Measurements from ENCODE around the gene ODF4. TPM values are rescaled to one million over a fixed set of nuclear protein-coding genes. Genes with fewer than 3 reads are reported as not detected.
A peak's percentile ranks its signal among the peaks of the same experiment; 100 is the strongest.

Gene ODF4
- total and polyA plus RNA-seq, 2 of the 13 experiments (the other 11 are each of a cell fraction or from before 2014, with no cell fraction given), result not detected

DNA sequence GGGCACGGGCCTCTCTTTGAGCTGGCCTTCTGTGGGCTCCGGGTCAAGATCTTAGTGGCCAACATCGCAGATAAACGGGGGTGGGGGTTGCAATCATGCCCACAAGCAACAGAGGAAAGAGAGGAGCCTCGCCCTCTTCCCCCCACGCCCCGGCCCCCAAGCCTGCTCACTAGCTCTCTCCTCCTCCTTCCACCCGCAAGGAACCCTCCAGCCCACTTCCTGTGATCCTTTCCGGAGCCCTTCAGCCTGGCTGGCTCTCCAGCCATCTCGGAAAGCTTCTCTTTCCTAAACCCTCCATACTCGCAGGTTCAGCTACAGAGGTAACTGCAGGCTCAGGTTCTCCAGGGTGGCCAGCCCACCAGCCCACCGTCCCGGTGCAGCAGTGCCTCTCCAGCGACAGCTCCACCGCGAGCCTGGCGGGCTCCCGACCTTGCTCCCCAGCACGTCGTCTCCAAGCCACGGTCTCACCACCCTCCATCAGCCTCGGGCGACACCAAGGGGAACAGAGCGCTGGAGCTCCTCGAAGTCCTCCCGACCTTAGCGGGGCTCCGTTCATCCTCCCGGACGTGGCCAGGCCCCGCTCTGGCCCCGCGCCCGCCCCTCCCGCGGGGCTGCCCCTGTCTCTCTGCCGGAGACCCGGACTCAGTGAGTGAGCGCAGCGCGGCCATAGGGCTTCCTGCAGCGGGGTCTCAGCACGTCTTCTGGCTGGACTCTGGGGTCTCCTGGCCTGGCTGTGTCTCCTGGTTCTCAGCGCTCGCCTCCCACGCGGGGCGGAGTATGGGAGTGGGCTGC is 12.9 kb upstream of the ODF4 start (continued):
- TF ChIP-seq, protein P1, sequence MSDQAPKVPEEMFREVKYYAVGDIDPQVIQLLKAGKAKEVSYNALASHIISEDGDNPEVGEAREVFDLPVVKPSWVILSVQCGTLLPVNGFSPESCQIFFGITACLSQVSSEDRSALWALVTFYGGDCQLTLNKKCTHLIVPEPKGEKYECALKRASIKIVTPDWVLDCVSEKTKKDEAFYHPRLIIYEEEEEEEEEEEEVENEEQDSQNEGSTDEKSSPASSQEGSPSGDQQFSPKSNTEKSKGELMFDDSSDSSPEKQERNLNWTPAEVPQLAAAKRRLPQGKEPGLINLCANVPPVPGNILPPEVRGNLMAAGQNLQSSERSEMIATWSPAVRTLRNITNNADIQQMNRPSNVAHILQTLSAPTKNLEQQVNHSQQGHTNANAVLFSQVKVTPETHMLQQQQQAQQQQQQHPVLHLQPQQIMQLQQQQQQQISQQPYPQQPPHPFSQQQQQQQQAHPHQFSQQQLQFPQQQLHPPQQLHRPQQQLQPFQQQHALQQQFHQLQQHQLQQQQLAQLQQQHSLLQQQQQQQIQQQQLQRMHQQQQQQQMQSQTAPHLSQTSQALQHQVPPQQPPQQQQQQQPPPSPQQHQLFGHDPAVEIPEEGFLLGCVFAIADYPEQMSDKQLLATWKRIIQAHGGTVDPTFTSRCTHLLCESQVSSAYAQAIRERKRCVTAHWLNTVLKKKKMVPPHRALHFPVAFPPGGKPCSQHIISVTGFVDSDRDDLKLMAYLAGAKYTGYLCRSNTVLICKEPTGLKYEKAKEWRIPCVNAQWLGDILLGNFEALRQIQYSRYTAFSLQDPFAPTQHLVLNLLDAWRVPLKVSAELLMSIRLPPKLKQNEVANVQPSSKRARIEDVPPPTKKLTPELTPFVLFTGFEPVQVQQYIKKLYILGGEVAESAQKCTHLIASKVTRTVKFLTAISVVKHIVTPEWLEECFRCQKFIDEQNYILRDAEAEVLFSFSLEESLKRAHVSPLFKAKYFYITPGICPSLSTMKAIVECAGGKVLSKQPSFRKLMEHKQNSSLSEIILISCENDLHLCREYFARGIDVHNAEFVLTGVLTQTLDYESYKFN (CRISPR knock-in tag; conservative IDR thresholded peaks at IDR 0.05), result no peak
- no peak for TF ChIP-seq ZNF7 (CRISPR knock-in tag; IDR thresholded peaks at IDR 0.05)
- TF ChIP-seq ZNF354B (CRISPR knock-in tag; IDR thresholded peaks at IDR 0.05), result no peak
- 0 out of 2 replicates have a peak, but pooled peaks have one; percentile 27 for TF ChIP-seq SAP130 (CRISPR knock-in tag; IDR thresholded peaks at IDR 0.05; ENCODE audit: low read depth)
- TF ChIP-seq ZNF589 (CRISPR knock-in tag; conservative IDR thresholded peaks at IDR 0.05), result no peak
- TF ChIP-seq ZNF749 (CRISPR knock-in tag; IDR thresholded peaks at IDR 0.05; ENCODE audit: borderline replicate concordance), result no peak
- no peak for TF ChIP-seq HNF4A (CRISPR knock-in tag; IDR thresholded peaks at IDR 0.05)
- TF ChIP-seq, protein P2, sequence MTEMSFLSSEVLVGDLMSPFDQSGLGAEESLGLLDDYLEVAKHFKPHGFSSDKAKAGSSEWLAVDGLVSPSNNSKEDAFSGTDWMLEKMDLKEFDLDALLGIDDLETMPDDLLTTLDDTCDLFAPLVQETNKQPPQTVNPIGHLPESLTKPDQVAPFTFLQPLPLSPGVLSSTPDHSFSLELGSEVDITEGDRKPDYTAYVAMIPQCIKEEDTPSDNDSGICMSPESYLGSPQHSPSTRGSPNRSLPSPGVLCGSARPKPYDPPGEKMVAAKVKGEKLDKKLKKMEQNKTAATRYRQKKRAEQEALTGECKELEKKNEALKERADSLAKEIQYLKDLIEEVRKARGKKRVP (CRISPR knock-in tag; IDR thresholded peaks at IDR 0.05), result no peak
- no peak for TF ChIP-seq ZZZ3 (CRISPR knock-in tag; IDR thresholded peaks at IDR 0.05; ENCODE audit: borderline replicate concordance)
- no peak for TF ChIP-seq ONECUT2 (CRISPR knock-in tag; IDR thresholded peaks at IDR 0.05)
- TF ChIP-seq STAT5B (CRISPR knock-in tag; IDR thresholded peaks at IDR 0.05), result no peak
- no peak for TF ChIP-seq ZNF333 (CRISPR knock-in tag; IDR thresholded peaks at IDR 0.05; ENCODE audit: borderline replicate concordance)
- no peak for TF ChIP-seq NFKBIZ (CRISPR knock-in tag; IDR thresholded peaks at IDR 0.05)
- TF ChIP-seq, protein P3, sequence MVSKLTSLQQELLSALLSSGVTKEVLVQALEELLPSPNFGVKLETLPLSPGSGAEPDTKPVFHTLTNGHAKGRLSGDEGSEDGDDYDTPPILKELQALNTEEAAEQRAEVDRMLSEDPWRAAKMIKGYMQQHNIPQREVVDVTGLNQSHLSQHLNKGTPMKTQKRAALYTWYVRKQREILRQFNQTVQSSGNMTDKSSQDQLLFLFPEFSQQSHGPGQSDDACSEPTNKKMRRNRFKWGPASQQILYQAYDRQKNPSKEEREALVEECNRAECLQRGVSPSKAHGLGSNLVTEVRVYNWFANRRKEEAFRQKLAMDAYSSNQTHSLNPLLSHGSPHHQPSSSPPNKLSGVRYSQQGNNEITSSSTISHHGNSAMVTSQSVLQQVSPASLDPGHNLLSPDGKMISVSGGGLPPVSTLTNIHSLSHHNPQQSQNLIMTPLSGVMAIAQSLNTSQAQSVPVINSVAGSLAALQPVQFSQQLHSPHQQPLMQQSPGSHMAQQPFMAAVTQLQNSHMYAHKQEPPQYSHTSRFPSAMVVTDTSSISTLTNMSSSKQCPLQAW (CRISPR knock-in tag; IDR thresholded peaks at IDR 0.05), result 0 out of 2 replicates have a peak, but pooled peaks have one; percentile 53
- no peak for TF ChIP-seq FOXA3 (CRISPR knock-in tag; IDR thresholded peaks at IDR 0.05)
- no peak for TF ChIP-seq ZNF296 (CRISPR knock-in tag; conservative IDR thresholded peaks at IDR 0.05)
- TF ChIP-seq MXI1 (IDR thresholded peaks at IDR 0.05; ENCODE audit: borderline replicate concordance, low read depth, low read length), result no peak
- peak; percentile 70 for TF ChIP-seq ZNF777 (CRISPR knock-in tag; IDR thresholded peaks at IDR 0.05)
- TF ChIP-seq, protein P4, sequence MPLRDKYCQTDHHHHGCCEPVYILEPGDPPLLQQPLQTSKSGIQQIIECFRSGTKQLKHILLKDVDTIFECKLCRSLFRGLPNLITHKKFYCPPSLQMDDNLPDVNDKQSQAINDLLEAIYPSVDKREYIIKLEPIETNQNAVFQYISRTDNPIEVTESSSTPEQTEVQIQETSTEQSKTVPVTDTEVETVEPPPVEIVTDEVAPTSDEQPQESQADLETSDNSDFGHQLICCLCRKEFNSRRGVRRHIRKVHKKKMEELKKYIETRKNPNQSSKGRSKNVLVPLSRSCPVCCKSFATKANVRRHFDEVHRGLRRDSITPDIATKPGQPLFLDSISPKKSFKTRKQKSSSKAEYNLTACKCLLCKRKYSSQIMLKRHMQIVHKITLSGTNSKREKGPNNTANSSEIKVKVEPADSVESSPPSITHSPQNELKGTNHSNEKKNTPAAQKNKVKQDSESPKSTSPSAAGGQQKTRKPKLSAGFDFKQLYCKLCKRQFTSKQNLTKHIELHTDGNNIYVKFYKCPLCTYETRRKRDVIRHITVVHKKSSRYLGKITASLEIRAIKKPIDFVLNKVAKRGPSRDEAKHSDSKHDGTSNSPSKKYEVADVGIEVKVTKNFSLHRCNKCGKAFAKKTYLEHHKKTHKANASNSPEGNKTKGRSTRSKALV (CRISPR knock-in tag; IDR thresholded peaks at IDR 0.05), result peak; percentile 82; the same call in 1 of the 2 replicates
- TF ChIP-seq, protein P5, sequence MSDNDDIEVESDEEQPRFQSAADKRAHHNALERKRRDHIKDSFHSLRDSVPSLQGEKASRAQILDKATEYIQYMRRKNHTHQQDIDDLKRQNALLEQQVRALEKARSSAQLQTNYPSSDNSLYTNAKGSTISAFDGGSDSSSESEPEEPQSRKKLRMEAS (IDR thresholded peaks at IDR 0.05), result peak; percentile 45
- TF ChIP-seq NR2C2 (CRISPR knock-in tag; IDR thresholded peaks at IDR 0.05; ENCODE audit: borderline replicate concordance), result no peak
